ENCODE measurements around the gene TRPM6.

Gene TRPM6

GRCh38 chr9:74847478-74848152 lies 40.1 kb downstream of the TRPM6 start:
- no peak for TF ChIP-seq FOXK2 (IDR thresholded peaks at IDR 0.05)
- CTCF ChIA-PET: no interaction called here
- no peak for DNase-seq (ENCODE audit: extremely low spot score)
- POLR2A ChIA-PET: no interaction called here

GRCh38 chr9:74846766-74847165 lies 41.0 kb downstream of the TRPM6 start:
- CTCF ChIA-PET: no interaction called here
- POLR2A ChIA-PET: no interaction called here
- DNase-seq (ENCODE audit: extremely low spot score): no peak
- TF ChIP-seq SP1 (IDR thresholded peaks at IDR 0.05) (no peak), TARDBP (IDR thresholded peaks at IDR 0.05) (no peak), ELF4 (IDR thresholded peaks at IDR 0.05) (no peak), ARNT (IDR thresholded peaks at IDR 0.05) (no peak), FOXK2 (IDR thresholded peaks at IDR 0.05) (no peak), FOXA1 (IDR thresholded peaks at IDR 0.05) (no peak), FOXM1 (IDR thresholded peaks at IDR 0.05; ENCODE audit: borderline replicate concordance) (no peak), LEF1 (IDR thresholded peaks at IDR 0.05; ENCODE audit: borderline replicate concordance) (no peak), ZNF384 (IDR thresholded peaks at IDR 0.05) (no peak), NFRKB (IDR thresholded peaks at IDR 0.05) (no peak), SUZ12 (IDR thresholded peaks at IDR 0.05) (no peak), CTBP1 (IDR thresholded peaks at IDR 0.05; ENCODE audit: borderline replicate concordance) (no peak), L3MBTL2 (conservative IDR thresholded peaks at IDR 0.05) (no peak)
- TF ChIP-seq, protein P1, sequence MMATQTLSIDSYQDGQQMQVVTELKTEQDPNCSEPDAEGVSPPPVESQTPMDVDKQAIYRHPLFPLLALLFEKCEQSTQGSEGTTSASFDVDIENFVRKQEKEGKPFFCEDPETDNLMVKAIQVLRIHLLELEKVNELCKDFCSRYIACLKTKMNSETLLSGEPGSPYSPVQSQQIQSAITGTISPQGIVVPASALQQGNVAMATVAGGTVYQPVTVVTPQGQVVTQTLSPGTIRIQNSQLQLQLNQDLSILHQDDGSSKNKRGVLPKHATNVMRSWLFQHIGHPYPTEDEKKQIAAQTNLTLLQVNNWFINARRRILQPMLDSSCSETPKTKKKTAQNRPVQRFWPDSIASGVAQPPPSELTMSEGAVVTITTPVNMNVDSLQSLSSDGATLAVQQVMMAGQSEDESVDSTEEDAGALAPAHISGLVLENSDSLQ (IDR thresholded peaks at IDR 0.05): no peak

DNA sequence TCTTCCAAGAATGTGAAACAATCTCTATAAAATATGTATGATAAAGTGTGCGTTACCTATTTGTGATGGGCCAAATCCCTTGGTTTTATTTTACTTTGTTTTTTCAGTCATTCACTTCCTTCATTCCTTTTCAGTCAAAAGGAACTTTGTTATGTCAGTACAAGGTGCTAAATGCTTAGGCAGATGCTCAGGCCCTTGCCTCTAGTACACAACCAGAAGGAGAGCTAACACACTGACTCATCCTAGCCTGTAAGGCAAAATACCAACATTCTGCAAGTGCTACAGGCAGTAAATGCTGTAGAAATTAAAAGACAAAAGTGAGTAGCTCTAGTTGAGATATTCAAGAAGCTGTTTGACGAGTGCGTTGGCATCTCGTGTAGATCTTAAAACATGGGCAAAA lies 49.4 kb downstream of the TRPM6 start:
- ChIA-PET CTCF (no interaction called here), POLR2A (no interaction called here)
- no peak for TF ChIP-seq FOXK2 (IDR thresholded peaks at IDR 0.05)
- no peak for DNase-seq (ENCODE audit: extremely low spot score)

DNA sequence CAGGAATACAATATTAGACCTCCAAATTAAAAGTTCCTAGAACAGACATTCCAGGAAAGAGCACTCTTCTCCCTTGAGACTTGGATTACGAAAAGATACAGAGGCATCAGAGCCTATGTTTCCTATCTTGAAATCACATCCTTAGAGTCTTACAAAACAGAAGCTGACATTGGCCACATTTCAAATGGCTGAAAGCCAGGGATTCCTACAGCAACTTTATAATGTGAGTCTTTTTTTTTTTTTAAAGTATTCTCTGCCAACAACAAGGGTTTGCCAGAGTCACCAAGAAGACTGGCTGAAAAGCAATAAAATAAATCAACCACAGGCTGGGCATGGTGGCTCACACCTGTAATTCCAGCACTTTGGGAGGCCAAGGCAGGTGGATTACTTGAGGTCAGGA lies 63.1 kb downstream of the TRPM6 start:
- no peak for DNase-seq (ENCODE audit: extremely low spot score)
- no peak for TF ChIP-seq SP1 (IDR thresholded peaks at IDR 0.05)
- TF ChIP-seq, protein P1 (IDR thresholded peaks at IDR 0.05): no peak
- TF ChIP-seq TARDBP (IDR thresholded peaks at IDR 0.05): no peak
- TF ChIP-seq HDGF (IDR thresholded peaks at IDR 0.05; ENCODE audit: borderline replicate concordance): no peak
- TF ChIP-seq L3MBTL2 (conservative IDR thresholded peaks at IDR 0.05): no peak
- TF ChIP-seq ZNF384 (IDR thresholded peaks at IDR 0.05): no peak
- no peak for TF ChIP-seq LEF1 (IDR thresholded peaks at IDR 0.05; ENCODE audit: borderline replicate concordance)
- TF ChIP-seq SUZ12 (IDR thresholded peaks at IDR 0.05): no peak
- TF ChIP-seq FOXM1 (IDR thresholded peaks at IDR 0.05; ENCODE audit: borderline replicate concordance): no peak
- TF ChIP-seq CTBP1 (IDR thresholded peaks at IDR 0.05; ENCODE audit: borderline replicate concordance): no peak
- no peak for TF ChIP-seq FOXA1 (IDR thresholded peaks at IDR 0.05)
- TF ChIP-seq ELF4 (IDR thresholded peaks at IDR 0.05): no peak
- no peak for TF ChIP-seq FOXK2 (IDR thresholded peaks at IDR 0.05)
- no peak for TF ChIP-seq ARNT (IDR thresholded peaks at IDR 0.05)
- TF ChIP-seq NFRKB (IDR thresholded peaks at IDR 0.05): no peak
- no peak for TF ChIP-seq BHLHE40 (IDR thresholded peaks at IDR 0.05; ENCODE audit: borderline replicate concordance)
- ChIA-PET POLR2A (no interaction called here), CTCF (interaction anchor here (0.7 kb wide), 1 partner anchor 1256 kb away, joined by 4 read pairs; no protein-coding TSS in a partner anchor)

DNA sequence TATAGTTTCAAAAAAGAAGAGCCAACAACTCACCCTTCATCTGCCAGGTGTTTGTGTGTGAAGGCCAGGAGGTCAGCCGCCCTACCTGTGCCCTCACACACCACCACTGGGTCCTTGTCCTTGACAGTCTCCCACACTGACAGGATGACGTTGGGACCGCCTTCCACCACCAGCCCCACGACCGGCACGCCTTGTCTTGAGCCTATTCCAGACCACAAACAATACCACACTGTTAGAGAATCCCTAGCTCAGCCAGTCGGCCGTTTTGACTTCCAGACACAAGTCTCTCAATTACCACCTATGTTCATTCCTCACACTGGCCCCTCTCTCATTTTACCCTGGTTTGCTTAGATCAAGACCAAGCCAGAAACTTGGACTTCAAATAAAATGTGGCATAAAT lies 66.1 kb downstream of the TRPM6 start:
- ChIA-PET POLR2A (no interaction called here), CTCF (no interaction called here)
- DNase-seq (ENCODE audit: extremely low spot score): no peak
- TF ChIP-seq, protein P1 (IDR thresholded peaks at IDR 0.05): no peak

DNA sequence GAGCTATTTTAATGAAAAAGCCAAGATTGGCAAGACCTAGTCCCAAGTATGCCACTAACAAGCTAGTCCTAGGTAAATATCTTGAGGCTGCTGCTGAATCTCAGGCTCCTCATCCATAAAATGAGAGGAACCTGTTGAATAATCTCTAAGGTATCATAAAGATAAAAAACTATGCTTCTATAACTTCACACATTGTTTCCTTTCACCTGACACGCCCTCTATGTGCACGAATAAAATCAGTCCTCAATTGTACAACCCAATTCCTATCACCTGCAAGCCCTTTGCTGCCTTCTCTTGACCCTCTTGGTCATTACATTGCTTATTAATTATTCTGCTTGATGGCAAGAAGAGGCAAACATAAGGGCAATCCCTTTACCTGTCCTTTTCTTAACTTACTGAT lies 69.9 kb downstream of the TRPM6 start:
- ChIA-PET CTCF (no interaction called here), POLR2A (no interaction called here)
- TF ChIP-seq NFRKB (IDR thresholded peaks at IDR 0.05) (no peak), HDGF (IDR thresholded peaks at IDR 0.05; ENCODE audit: borderline replicate concordance) (no peak), LEF1 (IDR thresholded peaks at IDR 0.05; ENCODE audit: borderline replicate concordance) (no peak), TARDBP (IDR thresholded peaks at IDR 0.05) (no peak), FOXA1 (IDR thresholded peaks at IDR 0.05) (no peak)
- TF ChIP-seq, protein P1 (IDR thresholded peaks at IDR 0.05): no peak
- DNase-seq (ENCODE audit: extremely low spot score): no peak

GRCh38 chr9:74817281-74817810 lies 70.4 kb downstream of the TRPM6 start:
- DNase-seq (ENCODE audit: extremely low spot score): no peak
- ChIA-PET CTCF (no interaction called here), POLR2A (no interaction called here)
- TF ChIP-seq HDGF (IDR thresholded peaks at IDR 0.05; ENCODE audit: borderline replicate concordance) (no peak), BHLHE40 (IDR thresholded peaks at IDR 0.05; ENCODE audit: borderline replicate concordance) (no peak), LEF1 (IDR thresholded peaks at IDR 0.05; ENCODE audit: borderline replicate concordance) (no peak), FOXM1 (IDR thresholded peaks at IDR 0.05; ENCODE audit: borderline replicate concordance) (no peak), SP1 (IDR thresholded peaks at IDR 0.05) (no peak), L3MBTL2 (conservative IDR thresholded peaks at IDR 0.05) (no peak), NFRKB (IDR thresholded peaks at IDR 0.05) (no peak), ELF4 (IDR thresholded peaks at IDR 0.05) (no peak), FOXK2 (IDR thresholded peaks at IDR 0.05) (no peak), ARNT (IDR thresholded peaks at IDR 0.05) (no peak), TARDBP (IDR thresholded peaks at IDR 0.05) (no peak), CTBP1 (IDR thresholded peaks at IDR 0.05; ENCODE audit: borderline replicate concordance) (no peak), FOXA1 (IDR thresholded peaks at IDR 0.05) (no peak)
- TF ChIP-seq, protein P1 (IDR thresholded peaks at IDR 0.05): no peak

Measured in HEK293T (cell line).